Measurements from ENCODE around the gene ACOT8.

GRCh38 chr20:45801851-45802250 lies 55.3 kb downstream of the ACOT8 start:
- no peak for TF ChIP-seq CTCF (IDR thresholded peaks at IDR 0.05)
- no peak for TF ChIP-seq POLR2A (IDR thresholded peaks at IDR 0.05)
